Measurements from ENCODE around the gene SLC39A5. TPM values are rescaled to one million over a fixed set of nuclear protein-coding genes. Genes with fewer than 3 reads are reported as not detected.
A peak's percentile ranks its signal among the peaks of the same experiment; 100 is the strongest.

Gene SLC39A5
- polyA plus RNA-seq, 6 donors from 2014 or later: not detected

DNA sequence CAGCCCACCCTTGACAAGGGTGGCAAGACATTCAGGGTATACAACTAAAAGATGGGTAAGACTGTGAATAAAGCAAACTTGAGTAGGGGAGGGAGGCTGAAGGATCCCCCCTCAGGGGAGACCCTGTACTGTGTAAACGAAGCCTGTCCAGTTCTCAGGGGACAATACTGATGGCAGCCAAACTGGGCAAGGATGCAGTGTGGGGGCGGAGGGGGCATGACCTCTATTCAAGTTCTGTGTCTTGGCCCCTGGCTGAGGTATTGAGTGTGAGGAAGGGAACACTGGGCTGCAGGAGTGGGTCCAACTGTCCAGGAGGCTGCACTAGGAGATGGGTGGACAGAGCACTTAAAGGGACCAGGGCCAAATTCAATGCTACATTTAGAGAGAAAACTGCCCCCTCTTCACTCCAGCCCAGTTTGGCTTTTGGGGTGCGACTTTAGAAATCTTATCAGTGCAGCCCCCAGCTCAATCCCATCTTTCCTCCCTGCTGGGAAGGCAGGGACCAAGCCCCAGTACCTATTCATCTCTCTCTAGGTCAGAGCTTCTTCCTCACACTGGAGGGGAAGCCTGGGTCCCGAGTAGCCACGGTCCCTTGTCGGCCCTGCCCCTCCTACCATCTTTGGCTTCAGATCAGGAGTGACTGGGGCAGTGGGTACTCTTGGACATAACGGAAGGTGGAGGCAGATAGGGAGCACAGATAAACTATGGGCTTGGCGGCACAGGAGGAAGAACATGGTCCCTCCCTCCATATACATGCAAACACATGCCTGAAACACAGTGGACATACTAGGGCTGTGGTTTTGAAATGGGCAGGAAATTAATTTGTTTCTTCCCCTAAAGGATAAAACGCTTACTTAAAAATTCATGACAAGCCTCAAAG, 11.8 kb downstream of the SLC39A5 start:
- Mint-ChIP-seq H3K4me3 (peak overlapping the region in 1 of 8 donors; percentile 56), H3K9me3 (no peaks in the 10 kb centered on the region), H3K27ac (peak overlapping the region in 3 of 6 donors; percentile 64 to 75 (median 71)), H3K27me3 (no peaks in the 10 kb centered on the region), H3K36me3 (peaks cover 5 to 13% of the 10 kb centered on the region in 2 donors), H3K4me1 (peaks cover 3 to 13% (median 9%) of the 10 kb centered on the region in 3 donors)
- no peak for ATAC-seq (ENCODE audit: low read depth in 2 of 2)
- no peak for DNase-seq

DNA sequence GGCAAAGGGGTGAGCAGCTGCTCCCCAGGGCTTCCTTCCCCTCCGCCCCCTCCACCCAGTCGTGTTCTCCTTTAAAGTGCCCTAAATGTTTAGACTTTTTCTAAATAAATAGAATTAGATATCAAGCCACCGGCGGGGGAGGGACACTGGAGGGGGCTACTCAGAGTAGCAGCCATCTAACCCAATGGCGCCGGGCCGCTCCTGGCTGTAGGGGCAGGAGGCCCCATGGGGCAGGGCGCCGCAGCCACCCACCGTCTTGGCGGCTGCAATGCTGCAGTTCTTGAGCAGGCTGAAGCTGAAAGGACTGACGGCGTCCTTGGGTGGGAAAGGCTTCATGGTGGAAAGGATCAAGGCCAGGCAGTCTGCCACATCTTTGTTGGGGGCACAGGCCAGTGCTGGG, 13.1 kb downstream of the SLC39A5 start:
- H3K27me3 Mint-ChIP-seq: no peaks in the 10 kb centered on the region
- H3K4me1 Mint-ChIP-seq: peaks cover 3 to 17% (median 9%) of the 10 kb centered on the region in 3 donors
- H3K9me3 Mint-ChIP-seq: no peaks in the 10 kb centered on the region
- ATAC-seq (ENCODE audit: low read depth in 2 of 2) (no peak), DNase-seq (no peak)
- H3K36me3 Mint-ChIP-seq: peaks cover 5 to 13% of the 10 kb centered on the region in 2 donors
- no peak overlapping the region for H3K27ac Mint-ChIP-seq
- H3K4me3 Mint-ChIP-seq: no peak overlapping the region

DNA sequence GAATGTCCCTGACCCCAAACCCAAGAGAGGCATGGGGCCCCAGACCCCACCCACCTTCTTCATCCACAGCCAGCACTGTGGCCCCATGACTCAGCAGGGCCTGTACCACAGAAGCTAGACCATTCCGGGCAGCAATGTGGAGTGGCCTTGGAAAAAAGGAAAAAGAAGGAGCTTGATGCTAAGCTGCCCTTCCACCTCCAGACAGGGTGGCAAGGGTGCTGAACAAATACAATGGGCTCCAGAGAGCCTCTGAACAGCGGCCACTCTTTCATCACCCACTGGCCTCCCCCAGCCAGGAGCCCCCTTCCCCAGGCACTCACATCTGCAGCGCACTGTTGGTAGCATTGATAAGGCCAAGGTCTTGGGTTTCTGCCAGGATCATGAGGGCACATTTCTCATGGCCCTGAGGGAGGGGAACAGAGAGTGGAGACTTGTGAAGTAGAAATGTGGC, 13.9 kb downstream of the SLC39A5 start:
- no peak overlapping the region for H3K4me3 Mint-ChIP-seq
- no peak overlapping the region for H3K27ac Mint-ChIP-seq
- no peaks in the 10 kb centered on the region for H3K9me3 Mint-ChIP-seq
- peaks cover 5 to 13% of the 10 kb centered on the region in 2 donors for H3K36me3 Mint-ChIP-seq
- no peak for DNase-seq
- H3K27me3 Mint-ChIP-seq: no peaks in the 10 kb centered on the region
- H3K4me1 Mint-ChIP-seq: peaks cover 3 to 17% (median 9%) of the 10 kb centered on the region in 3 donors
- ATAC-seq (ENCODE audit: low read depth in 2 of 2): no peak

DNA sequence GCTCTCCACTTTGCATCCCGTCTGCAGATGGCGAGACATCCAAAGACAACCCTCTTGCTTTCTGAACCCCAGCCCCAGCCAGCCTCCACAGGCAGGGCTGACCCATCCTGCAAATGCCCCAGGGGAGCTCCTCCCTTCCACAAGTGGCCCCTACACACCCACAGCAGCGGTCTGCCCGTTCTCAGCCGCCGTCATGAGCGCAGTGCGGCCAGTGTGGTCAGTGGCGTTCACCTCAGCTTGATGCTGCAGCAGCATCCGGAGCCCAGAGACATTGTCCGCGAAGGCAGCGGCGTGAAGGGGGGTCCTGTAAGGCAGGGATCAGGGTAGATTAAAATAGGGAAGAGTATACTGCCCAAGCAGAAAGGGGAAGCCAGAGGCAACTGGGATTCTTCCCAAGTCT, 14.6 kb downstream of the SLC39A5 start:
- DNase-seq (no peak), ATAC-seq (ENCODE audit: low read depth in 2 of 2) (no peak)
- H3K36me3 Mint-ChIP-seq: peaks cover 5 to 13% of the 10 kb centered on the region in 2 donors
- H3K4me1 Mint-ChIP-seq: peaks cover 3 to 17% (median 9%) of the 10 kb centered on the region in 3 donors
- H3K27ac Mint-ChIP-seq: peak overlapping the region in 1 of 6 donors; percentile 49
- H3K27me3 Mint-ChIP-seq: no peaks in the 10 kb centered on the region
- no peaks in the 10 kb centered on the region for H3K9me3 Mint-ChIP-seq
- H3K4me3 Mint-ChIP-seq: no peak overlapping the region

DNA sequence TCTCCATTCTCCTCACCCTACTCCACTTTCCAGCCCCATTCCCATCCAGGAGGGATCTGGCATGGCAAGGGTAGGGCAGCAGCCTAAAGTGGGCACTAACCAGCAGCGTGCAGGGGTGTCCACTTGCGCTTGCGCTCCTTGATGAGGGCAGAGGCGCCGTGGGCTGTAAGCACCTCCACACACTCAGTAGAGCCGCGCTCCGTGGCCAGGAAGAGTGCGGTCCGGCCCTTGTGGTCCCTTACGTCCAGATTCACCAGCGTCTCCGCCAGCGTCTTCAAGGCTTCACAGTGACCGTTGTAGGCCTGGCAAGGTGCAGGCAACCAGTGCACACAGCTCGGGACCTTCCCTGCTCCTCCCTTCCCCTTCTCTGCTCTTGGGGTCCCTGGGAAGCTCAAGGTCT, 18.1 kb downstream of the SLC39A5 start:
- no peak for ATAC-seq (ENCODE audit: low read depth in 2 of 2)

DNA sequence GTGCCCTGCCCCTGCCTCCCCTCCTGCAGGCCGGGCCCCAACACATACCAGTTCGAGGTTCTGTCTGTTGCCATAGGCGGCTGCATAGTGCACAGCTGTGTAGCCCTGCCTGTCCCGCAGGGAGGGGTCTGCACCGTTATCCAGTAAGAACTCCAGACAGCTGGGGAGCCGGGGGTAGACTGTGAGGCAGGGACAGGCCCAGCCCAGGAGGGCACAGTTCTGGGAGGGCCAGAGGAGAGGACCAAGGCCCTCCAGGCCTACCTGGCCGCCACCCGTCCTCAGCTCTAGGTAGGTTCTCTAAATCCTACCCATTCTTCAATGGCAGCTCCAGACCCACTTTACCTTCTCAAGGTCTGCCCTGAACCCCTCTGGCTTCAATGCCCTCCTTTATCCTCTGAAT, 18.9 kb downstream of the SLC39A5 start:
- DNase-seq: no peak
- Mint-ChIP-seq H3K4me3 (no peak overlapping the region), H3K27ac (peak overlapping the region in 2 of 6 donors; percentile 77 to 82), H3K36me3 (peaks cover 0 to 10% of the 10 kb centered on the region in 2 donors), H3K27me3 (no peaks in the 10 kb centered on the region), H3K9me3 (no peaks in the 10 kb centered on the region), H3K4me1 (peaks cover 0 to 8% (median 0%) of the 10 kb centered on the region in 3 donors)
- ATAC-seq (ENCODE audit: low read depth in 2 of 2): no peak

More for the DNA sequence above, 18.1 kb downstream of the SLC39A5 start:
- Mint-ChIP-seq H3K9me3 (no peaks in the 10 kb centered on the region), H3K4me1 (peaks cover 0 to 8% (median 0%) of the 10 kb centered on the region in 3 donors), H3K27me3 (no peaks in the 10 kb centered on the region), H3K27ac (no peak overlapping the region), H3K4me3 (no peak overlapping the region), H3K36me3 (peaks cover 0 to 10% of the 10 kb centered on the region in 2 donors)
- DNase-seq: no peak

DNA sequence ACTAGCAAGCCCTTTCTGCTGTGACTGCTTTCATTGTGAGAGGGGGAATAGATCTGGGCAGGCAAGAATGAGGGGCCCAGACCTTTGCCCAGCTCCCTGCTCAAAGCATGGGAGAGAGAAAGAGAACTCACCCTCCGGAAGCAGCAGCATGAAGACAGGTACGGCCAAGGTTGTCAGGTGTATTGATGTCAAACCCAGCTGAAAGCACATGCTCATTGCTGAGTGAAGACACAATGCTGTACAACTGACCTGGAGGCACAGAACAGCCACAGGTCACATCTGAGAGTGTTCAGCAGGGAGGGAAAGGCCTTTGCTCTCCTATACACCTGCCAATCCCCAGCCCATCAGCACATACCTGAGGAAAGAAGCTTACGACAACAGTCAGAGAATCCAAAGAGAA, 22.8 kb downstream of the SLC39A5 start:
- DNase-seq: no peak
- H3K27ac Mint-ChIP-seq: no peak overlapping the region
- no peaks in the 10 kb centered on the region for H3K27me3 Mint-ChIP-seq
- ATAC-seq (ENCODE audit: low read depth in 2 of 2): no peak
- H3K4me3 Mint-ChIP-seq: peak overlapping the region in 1 of 8 donors; percentile 75
- H3K9me3 Mint-ChIP-seq: no peaks in the 10 kb centered on the region
- peaks cover 5 to 18% of the 10 kb centered on the region in 2 donors for H3K36me3 Mint-ChIP-seq
- H3K4me1 Mint-ChIP-seq: peaks cover 15 to 17% (median 15%) of the 10 kb centered on the region in 3 donors

DNA sequence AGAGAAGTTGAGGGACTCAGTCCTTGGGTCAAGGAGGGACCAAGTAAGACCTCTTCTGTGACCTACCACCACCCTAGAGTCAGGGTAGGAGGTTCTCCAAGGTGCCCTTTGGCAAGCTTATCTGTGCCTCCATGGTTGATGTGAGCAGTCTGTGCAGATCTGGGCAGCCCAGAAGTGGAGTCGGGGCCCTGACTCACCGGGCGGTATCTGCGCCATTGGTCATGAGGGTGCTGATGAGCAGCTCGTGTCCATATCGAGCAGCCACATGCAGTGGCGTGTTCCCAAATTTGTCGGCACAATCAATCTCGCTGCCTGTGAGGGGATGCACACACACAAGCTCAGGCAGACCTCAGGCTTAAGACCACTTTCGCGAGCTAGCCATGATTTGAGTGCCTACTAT, 23.2 kb downstream of the SLC39A5 start:
- no peaks in the 10 kb centered on the region for H3K27me3 Mint-ChIP-seq
- peak overlapping the region in 1 of 8 donors; percentile 41 for H3K4me3 Mint-ChIP-seq
- DNase-seq (no peak), ATAC-seq (ENCODE audit: low read depth in 2 of 2) (no peak)
- H3K4me1 Mint-ChIP-seq: peaks cover 15 to 17% (median 16%) of the 10 kb centered on the region in 3 donors
- peaks cover 5 to 18% of the 10 kb centered on the region in 2 donors for H3K36me3 Mint-ChIP-seq
- no peaks in the 10 kb centered on the region for H3K9me3 Mint-ChIP-seq
- H3K27ac Mint-ChIP-seq: no peak overlapping the region

DNA sequence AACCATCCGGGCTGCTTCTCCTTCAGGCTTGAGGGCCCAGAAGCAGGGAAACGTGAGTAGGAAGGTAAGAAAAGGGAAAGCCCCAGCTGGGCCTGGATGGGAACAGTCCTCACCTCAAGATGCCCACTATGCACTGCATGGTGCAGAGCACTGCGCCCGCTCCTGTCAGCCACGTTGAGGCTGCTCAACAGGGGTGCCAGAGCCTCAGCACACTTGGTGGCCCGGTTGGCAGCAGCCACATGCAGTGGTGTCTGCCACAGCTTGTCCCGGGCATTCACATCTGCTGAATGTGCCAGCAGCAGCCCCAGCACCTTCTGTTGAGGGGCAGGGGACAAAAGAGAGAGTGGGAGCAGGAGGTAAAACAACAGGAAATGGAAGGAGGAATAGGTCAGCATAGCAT, 25.8 kb downstream of the SLC39A5 start:
- no peaks in the 10 kb centered on the region for H3K9me3 Mint-ChIP-seq
- no peaks in the 10 kb centered on the region for H3K27me3 Mint-ChIP-seq
- ATAC-seq (ENCODE audit: low read depth in 2 of 2) (no peak), DNase-seq (no peak)
- peaks cover 5 to 18% of the 10 kb centered on the region in 2 donors for H3K36me3 Mint-ChIP-seq
- peaks cover 22 to 24% (median 22%) of the 10 kb centered on the region in 3 donors for H3K4me1 Mint-ChIP-seq
- peak overlapping the region in 1 of 6 donors; percentile 86 for H3K27ac Mint-ChIP-seq
- peak overlapping the region in 4 of 8 donors; percentile 7 to 84 (median 80) for H3K4me3 Mint-ChIP-seq

DNA sequence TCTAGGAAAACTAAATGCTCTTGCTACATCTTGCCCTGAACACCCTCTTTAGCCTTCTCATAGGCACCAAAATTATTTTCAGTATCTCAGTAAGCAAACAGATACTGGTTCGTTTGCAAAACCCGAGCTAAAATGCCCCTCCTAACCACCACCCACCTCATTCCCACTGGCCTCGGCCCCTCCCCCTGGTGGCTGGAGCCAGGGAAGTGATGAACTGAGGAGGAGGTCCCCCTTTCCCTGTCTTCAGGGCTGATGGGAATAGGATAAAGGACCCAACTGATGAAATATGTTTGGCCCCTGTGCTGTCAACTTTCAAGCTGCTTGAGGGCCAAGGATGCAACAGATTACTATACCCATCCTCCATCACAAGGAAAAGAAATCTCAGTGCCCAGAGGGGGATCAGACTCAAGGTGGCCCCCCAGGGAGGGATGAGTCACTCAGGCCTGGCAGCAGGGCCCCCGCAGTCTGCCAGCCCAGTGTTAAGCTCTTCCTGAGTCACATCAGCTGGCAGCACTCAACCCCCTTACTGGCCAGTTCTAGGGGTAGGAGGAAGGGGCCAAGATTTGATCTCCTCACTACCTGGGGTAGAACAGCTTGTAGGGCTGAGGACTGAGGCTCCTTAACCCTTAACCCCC, 26.6 kb downstream of the SLC39A5 start:
- peak overlapping the region in 2 of 6 donors; percentile 73 to 86 for H3K27ac Mint-ChIP-seq
- H3K9me3 Mint-ChIP-seq: no peaks in the 10 kb centered on the region
- peaks cover 22 to 24% (median 22%) of the 10 kb centered on the region in 3 donors for H3K4me1 Mint-ChIP-seq
- H3K4me3 Mint-ChIP-seq: peak overlapping the region in 7 of 8 donors; percentile 79 to 93 (median 82)
- no peak for DNase-seq
- no peaks in the 10 kb centered on the region for H3K27me3 Mint-ChIP-seq
- peaks cover 5 to 18% of the 10 kb centered on the region in 2 donors for H3K36me3 Mint-ChIP-seq
- ATAC-seq (ENCODE audit: low read depth in 2 of 2): no peak

DNA sequence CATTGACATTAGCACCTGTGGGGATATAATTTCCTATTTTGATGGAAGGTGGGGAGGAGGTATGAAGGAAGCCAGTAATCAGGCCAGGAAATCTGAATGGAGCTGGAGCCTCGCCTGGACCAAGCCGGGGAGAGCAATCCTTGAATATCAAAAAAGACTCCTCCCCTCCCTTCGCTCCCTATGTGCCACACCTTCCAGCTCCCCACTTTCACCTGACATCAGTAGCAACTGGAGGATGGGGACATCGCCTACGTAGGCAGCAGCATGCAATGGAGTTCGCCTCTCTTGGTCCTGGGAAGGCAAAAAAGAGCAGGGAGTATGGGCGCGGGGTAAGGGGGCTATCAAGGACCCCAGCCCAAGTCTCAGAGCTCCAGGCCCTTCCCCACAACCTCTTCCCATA, 27.2 kb downstream of the SLC39A5 start:
- peak overlapping the region; percentile 79 to 93 (median 86) for H3K4me3 Mint-ChIP-seq
- peaks cover 18 to 24% (median 22%) of the 10 kb centered on the region in 3 donors for H3K4me1 Mint-ChIP-seq
- peak overlapping the region in 4 of 6 donors; percentile 2 to 90 (median 80) for H3K27ac Mint-ChIP-seq
- H3K27me3 Mint-ChIP-seq: no peaks in the 10 kb centered on the region
- DNase-seq (no peak), ATAC-seq (ENCODE audit: low read depth in 2 of 2) (no peak)
- H3K36me3 Mint-ChIP-seq: peaks cover 3 to 18% of the 10 kb centered on the region in 2 donors
- no peaks in the 10 kb centered on the region for H3K9me3 Mint-ChIP-seq

DNA sequence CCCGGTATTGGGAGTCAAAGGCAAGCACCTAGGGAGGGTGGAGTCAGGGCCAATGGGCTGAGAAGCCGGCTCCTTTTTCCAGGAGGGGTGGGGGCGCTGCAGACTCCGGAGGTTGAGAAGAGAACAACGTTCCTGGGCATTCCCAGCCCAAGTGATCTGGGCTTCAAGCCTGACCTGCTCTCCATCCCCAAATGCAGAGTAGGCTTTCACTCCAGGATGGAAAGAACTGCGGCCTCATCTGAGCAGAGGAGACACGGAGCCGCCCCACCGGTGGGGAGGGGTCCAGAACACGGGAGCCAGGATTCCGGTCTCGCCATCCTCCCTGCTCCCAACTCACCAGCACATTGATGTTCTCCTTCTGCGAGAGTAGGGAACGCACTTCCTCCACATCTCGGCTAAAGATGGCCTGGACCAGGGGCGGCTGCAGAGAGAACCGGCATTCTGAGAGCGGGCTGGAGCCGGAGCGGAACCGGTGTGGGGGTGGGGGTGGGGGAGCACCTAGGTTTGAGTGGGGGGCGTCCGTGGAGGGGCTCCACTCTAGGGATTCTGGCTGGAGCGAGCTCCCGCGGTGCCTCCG, 27.7 kb downstream of the SLC39A5 start:
- Mint-ChIP-seq H3K9me3 (no peaks in the 10 kb centered on the region), H3K4me1 (peaks cover 18 to 24% (median 22%) of the 10 kb centered on the region in 3 donors), H3K27ac (peak overlapping the region; percentile 2 to 94 (median 67)), H3K27me3 (no peaks in the 10 kb centered on the region), H3K4me3 (peak overlapping the region; percentile 79 to 93 (median 86)), H3K36me3 (peaks cover 0 to 18% of the 10 kb centered on the region in 2 donors)
- peak; percentile 10 to 13 for ATAC-seq (ENCODE audit: low read depth in 2 of 2)
- no peak for DNase-seq

Data from naive B cell (primary cell).